Mesenchymal stem cell (in vitro differentiated cells and primary cell): ENCODE data around the gene SPARCL1.

Source experiments
- DNase-seq: peaks from one replicate; pipeline ENCODE4 v3.0.0-alpha.2; 2013
- H2AFZ ChIP-seq: one replicate; pipeline ENCODE4 v1.6.1; 2013; ENCODE audit warnings: low read depth, mild to moderate bottlenecking, control low read depth, inconsistent platforms, low read length, moderate library complexity
- H2AK5ac ChIP-seq: 2 replicates; pipeline ENCODE4 v1.6.1; 2013; ENCODE audit warnings: low read length, moderate library complexity, mild to moderate bottlenecking, inconsistent platforms; ENCODE audit not compliant: severe bottlenecking
- H2BK120ac ChIP-seq: one replicate; pipeline ENCODE4 v1.6.1; 2013; ENCODE audit warnings: low read depth, mild to moderate bottlenecking, inconsistent platforms, low read length, moderate library complexity
- H2BK12ac ChIP-seq, 2 experiments: one replicate each; pipeline ENCODE4 v1.6.1; 2013; ENCODE audit warnings: inconsistent platforms in 2 of 2, low read length in 2 of 2, mild to moderate bottlenecking in 2 of 2, moderate library complexity in 2 of 2, control low read depth in 1 of 2
- H2BK15ac ChIP-seq: one replicate; pipeline ENCODE4 v1.6.1; 2013; ENCODE audit warnings: mild to moderate bottlenecking, low read depth, inconsistent platforms; ENCODE audit not compliant: poor library complexity, severe bottlenecking
- H2BK5ac ChIP-seq: 2 replicates; pipeline ENCODE4 v1.6.1; 2013; ENCODE audit warnings: low read depth, mild to moderate bottlenecking, low read length, control low read depth, inconsistent platforms; ENCODE audit not compliant: poor library complexity, severe bottlenecking
- H3K14ac ChIP-seq, 2 experiments: one replicate each; pipeline ENCODE4 v1.6.1; 2013; ENCODE audit warnings: inconsistent platforms in 2 of 2, low read length in 2 of 2, control low read depth in 1 of 2, mild to moderate bottlenecking in 1 of 2, moderate library complexity in 1 of 2
- H3K18ac ChIP-seq, 2 experiments: one replicate each; pipeline ENCODE4 v1.6.1; 2013; ENCODE audit warnings: inconsistent platforms in 2 of 2, low read length in 2 of 2, control low read depth in 1 of 2, low read depth in 1 of 2, mild to moderate bottlenecking in 1 of 2
- H3K23ac ChIP-seq, 2 experiments: one replicate each; pipeline ENCODE4 v1.6.1; 2013; ENCODE audit warnings: inconsistent platforms in 2 of 2, low read length in 2 of 2, mild to moderate bottlenecking in 2 of 2, moderate library complexity in 2 of 2, control low read depth in 1 of 2
- H3K27ac ChIP-seq: 2 replicates; pipeline ENCODE4 v1.5.1; 2013; ENCODE audit warnings: mild to moderate bottlenecking, moderate library complexity, low read length, control low read depth, inconsistent platforms; ENCODE audit not compliant: poor library complexity, severe bottlenecking
- H3K27me3 ChIP-seq, 2 experiments: 2 replicates each; pipeline versions ENCODE4 v1.6.1 to v1.7.0; 2013; ENCODE audit warnings: low read length in 2 of 2, mild to moderate bottlenecking in 2 of 2, moderate library complexity in 2 of 2, control low read depth in 1 of 2, inconsistent platforms in 1 of 2; ENCODE audit not compliant: control insufficient read depth in 1 of 2, insufficient read depth in 1 of 2
- H3K36me3 ChIP-seq, 2 experiments: 2 replicates each; pipeline versions ENCODE4 v1.6.1 to v1.7.0; 2013; ENCODE audit warnings: low read length in 2 of 2, control low read depth in 1 of 2, inconsistent platforms in 1 of 2, low read depth in 1 of 2, mild to moderate bottlenecking in 1 of 2; ENCODE audit not compliant: insufficient read depth in 2 of 2, control insufficient read depth in 1 of 2
- H3K4ac ChIP-seq, 2 experiments: one replicate each; pipeline ENCODE4 v1.6.1; 2013; ENCODE audit warnings: inconsistent platforms in 2 of 2, low read length in 2 of 2, mild to moderate bottlenecking in 2 of 2, moderate library complexity in 2 of 2, control low read depth in 1 of 2, low read depth in 1 of 2
- H3K4me1 ChIP-seq: 2 replicates; pipeline ENCODE4 v1.6.1; 2013; ENCODE audit warnings: low read depth, low read length, control low read depth; ENCODE audit not compliant: control insufficient read depth, insufficient read depth
- H3K4me2 ChIP-seq: 2 replicates; pipeline ENCODE4 v1.6.1; 2013; ENCODE audit warnings: low read length, mild to moderate bottlenecking, inconsistent platforms; ENCODE audit not compliant: poor library complexity, severe bottlenecking
- H3K4me3 ChIP-seq, 2 experiments: 2 replicates each; pipeline versions ENCODE4 v1.5.1 to v1.7.0; 2013; ENCODE audit warnings: low read length in 2 of 2, mild to moderate bottlenecking in 2 of 2, control low read depth in 1 of 2, low read depth in 1 of 2; ENCODE audit not compliant: insufficient read depth in 1 of 2
- H3K79me1 ChIP-seq: replicated peaks from 2 replicates; pipeline ENCODE4 v1.6.1; 2013; ENCODE audit warnings: mild to moderate bottlenecking, control low read depth, low read length, inconsistent platforms; ENCODE audit not compliant: poor library complexity, severe bottlenecking
- H3K9ac ChIP-seq: 2 replicates; pipeline ENCODE4 v1.7.0; 2013; ENCODE audit warnings: mild to moderate bottlenecking, low read length, moderate library complexity
- H3K9me3 ChIP-seq: 2 replicates; pipeline ENCODE4 v1.7.0; 2013; ENCODE audit warnings: mild to moderate bottlenecking, low read length; ENCODE audit not compliant: control insufficient read depth
- H4K8ac ChIP-seq: one replicate; pipeline ENCODE4 v1.6.1; 2013; ENCODE audit warnings: inconsistent platforms, mild to moderate bottlenecking, low read length, moderate library complexity
- H4K91ac ChIP-seq: one replicate; pipeline ENCODE4 v1.6.1; 2013; ENCODE audit warnings: mild to moderate bottlenecking, low read length, inconsistent platforms
- WGBS: methylation state at CpG from one replicate; pipeline ENCODE4 v1.1.7; 2013; ENCODE audit warnings: mixed read lengths; 5-methylcytosine and 5-hydroxymethylcytosine counted together

Gene SPARCL1

GRCh38 chr4:87545052-87545451, 15.9 kb upstream of the SPARCL1 start:
- Histone ChIP-seq H3K23ac (no peak overlapping the region), H3K27ac (no peak overlapping the region), H2AFZ (no peak overlapping the region), H3K4me1 (no peaks in the 10 kb centered on the region), H3K18ac (no peak overlapping the region), H3K79me1 (no peaks in the 10 kb centered on the region), H2BK12ac (no peak overlapping the region), H3K4ac (no peak overlapping the region), H2BK120ac (no peak overlapping the region), H3K9ac (no peak overlapping the region), H3K36me3 (no peaks in the 10 kb centered on the region), H4K8ac (no peak overlapping the region), H3K9me3 (no peaks in the 10 kb centered on the region), H2AK5ac (no peak overlapping the region), H3K27me3 (no peaks in the 10 kb centered on the region), H3K14ac (no peak overlapping the region), H3K4me2 (no peak overlapping the region), H2BK15ac (no peak overlapping the region), H4K91ac (no peak overlapping the region), H2BK5ac (no peak overlapping the region), H3K4me3 (no peak overlapping the region)
- no peak for DNase-seq
- 77% methylated on average over 2 of the region's 3 CpGs for WGBS

- Histone ChIP-seq H4K91ac (no peak overlapping the region), H2AK5ac (no peak overlapping the region), H3K27me3 (no peaks in the 10 kb centered on the region), H3K4ac (no peak overlapping the region), H3K4me1 (no peaks in the 10 kb centered on the region), H3K9me3 (no peaks in the 10 kb centered on the region), H3K79me1 (no peaks in the 10 kb centered on the region), H3K27ac (no peak overlapping the region), H2BK5ac (no peak overlapping the region), H3K23ac (no peak overlapping the region), H2BK12ac (no peak overlapping the region), H3K9ac (no peak overlapping the region), H2BK120ac (no peak overlapping the region), H3K36me3 (no peaks in the 10 kb centered on the region), H3K4me3 (no peak overlapping the region), H3K4me2 (no peak overlapping the region), H2AFZ (no peak overlapping the region), H3K18ac (no peak overlapping the region), H2BK15ac (no peak overlapping the region), H3K14ac (no peak overlapping the region), H4K8ac (no peak overlapping the region)
- WGBS: 49% methylated on average over 1 of the region's 3 CpGs
- DNase-seq: peak; percentile 47
Measured at GRCh38 chr4:87543835-87544461, 14.8 kb upstream of the SPARCL1 start.

GRCh38 chr4:87542734-87543312, 13.6 kb upstream of the SPARCL1 start:
- no peaks in the 10 kb centered on the region for H3K27me3 ChIP-seq
- H4K91ac ChIP-seq: no peak overlapping the region
- H3K23ac ChIP-seq: no peak overlapping the region
- H3K9ac ChIP-seq: no peak overlapping the region
- DNase-seq: no peak
- H3K4me1 ChIP-seq: no peaks in the 10 kb centered on the region
- no peak overlapping the region for H3K4me3 ChIP-seq
- H4K8ac ChIP-seq: no peak overlapping the region
- no peak overlapping the region for H2BK120ac ChIP-seq
- H2AK5ac ChIP-seq: no peak overlapping the region
- H3K4me2 ChIP-seq: no peak overlapping the region
- H2BK5ac ChIP-seq: no peak overlapping the region
- H3K36me3 ChIP-seq: no peaks in the 10 kb centered on the region
- H3K27ac ChIP-seq: no peak overlapping the region
- no peak overlapping the region for H3K18ac ChIP-seq
- H2AFZ ChIP-seq: no peak overlapping the region
- H3K14ac ChIP-seq: no peak overlapping the region
- H2BK15ac ChIP-seq: no peak overlapping the region
- no peak overlapping the region for H2BK12ac ChIP-seq
- H3K9me3 ChIP-seq: no peaks in the 10 kb centered on the region
- no peaks in the 10 kb centered on the region for H3K79me1 ChIP-seq
- no peak overlapping the region for H3K4ac ChIP-seq

- Histone ChIP-seq H3K14ac (no peak overlapping the region), H2BK15ac (no peak overlapping the region), H2BK12ac (no peak overlapping the region), H3K27me3 (no peaks in the 10 kb centered on the region), H2BK5ac (no peak overlapping the region), H2AK5ac (no peak overlapping the region), H3K18ac (no peak overlapping the region), H4K8ac (no peak overlapping the region), H3K36me3 (no peaks in the 10 kb centered on the region), H3K9me3 (no peaks in the 10 kb centered on the region), H3K4ac (no peak overlapping the region), H3K23ac (no peak overlapping the region), H3K4me2 (no peak overlapping the region), H2BK120ac (no peak overlapping the region), H3K4me1 (no peaks in the 10 kb centered on the region), H2AFZ (no peak overlapping the region), H3K4me3 (no peak overlapping the region), H3K9ac (no peak overlapping the region), H3K27ac (no peak overlapping the region), H4K91ac (no peak overlapping the region), H3K79me1 (no peaks in the 10 kb centered on the region)
- DNase-seq: no peak
- 83% methylated on average over 1 of the region's 6 CpGs for WGBS
Measured at GRCh38 chr4:87541956-87542709, 13.0 kb upstream of the SPARCL1 start.
